CD4-positive, alpha-beta T cell (primary cell): ENCODE data around the gene OBSL1. TPM values are rescaled to one million over a fixed set of nuclear protein-coding genes. Genes with fewer than 3 reads are reported as not detected.

Experiments
- ATAC-seq: fragments of 200-7000 bp; cut with Tn5 transposase; one replicate; pipeline ENCODE4 v1.10.0; 2022; ENCODE audit warnings: mild to moderate bottlenecking; ENCODE audit not compliant: poor library complexity
- CTCF ChIA-PET: fragments of 350-600 bp; sonication (Branson Sonifier 250); formaldehyde crosslinking; loops from one replicate; lab custom pipeline; 2021; ENCODE audit warnings: antibody characterized with exemption, inconsistent platforms; lab: Charles Lee
- POLR2A ChIA-PET: fragments of 350-600 bp; sonication (Branson Sonifier 250); formaldehyde crosslinking; loops from one replicate; lab custom pipeline; 2021; ENCODE audit warnings: antibody characterized with exemption, inconsistent platforms; lab: Charles Lee
- DNase-seq, 14 experiments: peaks; one replicate each; pipeline ENCODE4 v3.0.0-alpha.2; 2013 to 2020; ENCODE audit warnings: mixed read lengths in 2 of 14
- H3K27ac ChIP-seq, 2 donors: one replicate each; pipeline versions ENCODE4 v1.5.1 to v1.7.0; 2013; ENCODE audit warnings: low read length in 2 of 2, low read depth in 1 of 2, mild to moderate bottlenecking in 1 of 2
- H3K27me3 ChIP-seq, 2 experiments: 1 replicate in 1 of 2; 2 replicates in 1 of 2; pipeline versions ENCODE4 v1.6.1 to v1.7.0; 2013; ENCODE audit warnings: low read length in 2 of 2, control low read depth in 1 of 2, mild to moderate bottlenecking in 1 of 2, moderate library complexity in 1 of 2; ENCODE audit not compliant: insufficient read depth in 2 of 2, control insufficient read depth in 1 of 2
- H3K36me3 ChIP-seq: one replicate; pipeline ENCODE4 v1.6.1; 2013; ENCODE audit warnings: low read length, control low read depth; ENCODE audit not compliant: insufficient read depth
- H3K4me1 ChIP-seq: one replicate; pipeline ENCODE4 v1.6.1; 2013; ENCODE audit warnings: low read length, control low read depth; ENCODE audit not compliant: insufficient read depth
- H3K4me3 ChIP-seq: one replicate; pipeline ENCODE4 v1.5.1; 2013; ENCODE audit warnings: mild to moderate bottlenecking, low read length, moderate library complexity
- H3K9me3 ChIP-seq, 2 experiments: 1 replicate in 1 of 2; 2 replicates in 1 of 2; pipeline versions ENCODE4 v1.6.1 to v1.7.0; 2013; ENCODE audit warnings: low read length in 2 of 2, mild to moderate bottlenecking in 2 of 2, control low read depth in 1 of 2, moderate library complexity in 1 of 2; ENCODE audit not compliant: control insufficient read depth in 1 of 2, insufficient read depth in 1 of 2
- H3K27ac Mint-ChIP-seq: one replicate; pipeline ENCODE4 v1.8.0; 2020; ENCODE audit warnings: mixed read lengths
- H3K27me3 Mint-ChIP-seq: one replicate; pipeline ENCODE4 v1.8.0; 2021; ENCODE audit warnings: mixed read lengths
- H3K36me3 Mint-ChIP-seq: one replicate; pipeline ENCODE4 v1.8.0; 2021; ENCODE audit warnings: low read depth, mixed read lengths
- H3K4me1 Mint-ChIP-seq: one replicate; pipeline ENCODE4 v1.8.0; 2021; ENCODE audit warnings: low read depth, mixed read lengths
- H3K4me3 Mint-ChIP-seq: one replicate; pipeline ENCODE4 v1.8.0; 2020; ENCODE audit warnings: mild to moderate bottlenecking, mixed read lengths
- H3K9me3 Mint-ChIP-seq: one replicate; pipeline ENCODE4 v1.8.0; 2020; ENCODE audit warnings: mixed read lengths
- intact Hi-C, 2 experiments: fragments of 100-400 bp; cut with DNase I in 1 of 2; cut with micrococcal nuclease in 1 of 2; formaldehyde crosslinking; loops; one replicate each; pipeline versions ENCODE4 v1.15.1 to v1.9.0; 2023 to 2025; cut with DNase I, micrococcal nuclease
- total RNA-seq, 174 experiments: library from RNA in 2 of 174; stranded (reverse) in 2 of 174; gene quantifications; one replicate each; pipeline ENCODE4 v1.2.3 and lab custom pipeline; 2021 to 2026
- TF ChIP-seq, protein P1 (sequence below): fragments of 200-600 bp; IDR thresholded peaks from one replicate; pipeline ENCODE4 v1.8.0; 2022; ENCODE audit warnings: antibody characterized with exemption, mild to moderate bottlenecking

The OBSL1 gene
- total RNA-seq, 2 experiments from 2014 or later = 0.31 to 0.49 TPM

GRCh38 chr2:219541611-219542180 is 29.6 kb downstream of the OBSL1 start:
- no peaks in the 10 kb centered on the region for H3K27me3 Mint-ChIP-seq
- Histone ChIP-seq H3K4me1 (peaks cover 32% of the 10 kb centered on the region), H3K27ac (no peak overlapping the region), H3K9me3 (no peaks in the 10 kb centered on the region), H3K36me3 (no peaks in the 10 kb centered on the region), H3K27me3 (no peaks in the 10 kb centered on the region), H3K4me3 (peak overlapping the region; percentile 56)
- no peaks in the 10 kb centered on the region for H3K9me3 Mint-ChIP-seq
- TF ChIP-seq, protein P1, sequence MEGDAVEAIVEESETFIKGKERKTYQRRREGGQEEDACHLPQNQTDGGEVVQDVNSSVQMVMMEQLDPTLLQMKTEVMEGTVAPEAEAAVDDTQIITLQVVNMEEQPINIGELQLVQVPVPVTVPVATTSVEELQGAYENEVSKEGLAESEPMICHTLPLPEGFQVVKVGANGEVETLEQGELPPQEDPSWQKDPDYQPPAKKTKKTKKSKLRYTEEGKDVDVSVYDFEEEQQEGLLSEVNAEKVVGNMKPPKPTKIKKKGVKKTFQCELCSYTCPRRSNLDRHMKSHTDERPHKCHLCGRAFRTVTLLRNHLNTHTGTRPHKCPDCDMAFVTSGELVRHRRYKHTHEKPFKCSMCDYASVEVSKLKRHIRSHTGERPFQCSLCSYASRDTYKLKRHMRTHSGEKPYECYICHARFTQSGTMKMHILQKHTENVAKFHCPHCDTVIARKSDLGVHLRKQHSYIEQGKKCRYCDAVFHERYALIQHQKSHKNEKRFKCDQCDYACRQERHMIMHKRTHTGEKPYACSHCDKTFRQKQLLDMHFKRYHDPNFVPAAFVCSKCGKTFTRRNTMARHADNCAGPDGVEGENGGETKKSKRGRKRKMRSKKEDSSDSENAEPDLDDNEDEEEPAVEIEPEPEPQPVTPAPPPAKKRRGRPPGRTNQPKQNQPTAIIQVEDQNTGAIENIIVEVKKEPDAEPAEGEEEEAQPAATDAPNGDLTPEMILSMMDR = peak; percentile 100
- H3K36me3 Mint-ChIP-seq = peaks cover 6% of the 10 kb centered on the region
- peak overlapping the region; percentile 86 for H3K4me3 Mint-ChIP-seq
- ATAC-seq (peak; percentile 51), DNase-seq (peak; percentile 73 to 93 (median 84))
- ChIA-PET POLR2A (interaction anchor here (0.6 to 0.7 kb wide), 2 partner anchors 19 to 1821 kb away, joined by 3 read pairs; no protein-coding TSS in a partner anchor), CTCF (interaction anchor here (0.7 to 4.5 kb wide), 10 partner anchors 10 to 138 kb away, joined by 3 to 27 read pairs (median 6); partner anchors contain the start of gene GMPPA)
- no peak overlapping the region for H3K27ac Mint-ChIP-seq
- peaks cover 22% of the 10 kb centered on the region for H3K4me1 Mint-ChIP-seq
- intact Hi-C loops = loop anchor here (1.0 to 10.0 kb wide), 11 partner anchors 11 to 977 kb away; partner anchors contain the start of genes CNOT9 (in 1 of the 2), DNPEP (in 1 of the 2), STK11IP (in 1 of the 2) and USP37 (in 1 of the 2)

DNA sequence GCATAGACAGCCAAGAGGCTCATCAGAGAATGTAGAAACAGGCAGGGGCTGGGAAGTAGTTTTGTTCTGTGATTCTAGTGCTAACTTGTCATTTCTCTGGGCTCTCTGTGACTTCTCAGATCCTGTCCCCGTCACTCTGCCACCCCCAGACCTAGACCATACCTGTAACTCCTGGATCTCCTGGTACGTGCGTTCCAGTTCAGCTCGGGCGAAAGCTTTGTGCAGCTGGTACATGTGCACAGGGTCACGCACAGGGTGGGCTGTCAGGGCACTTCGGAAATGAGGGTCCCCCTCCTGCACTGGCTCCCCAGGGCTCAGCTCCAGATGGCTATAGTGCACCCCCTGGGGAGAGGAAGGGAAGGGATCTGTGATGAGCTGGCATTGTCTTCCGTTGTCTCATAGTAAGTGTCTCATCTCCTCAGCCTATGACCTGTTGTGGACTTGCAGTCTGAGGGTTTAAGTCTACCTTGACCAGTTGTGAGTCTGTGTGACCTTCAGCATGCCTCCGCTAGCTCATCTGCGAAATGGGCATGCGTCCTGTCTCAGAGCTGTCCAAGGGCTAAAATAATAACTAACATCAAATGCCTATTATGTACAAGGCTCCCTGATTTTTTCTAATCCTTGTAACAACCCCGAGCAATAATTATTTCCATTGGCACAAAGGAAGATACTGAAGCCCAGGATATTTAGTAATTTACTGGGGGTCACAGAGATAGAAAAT is 30.4 kb downstream of the OBSL1 start:
- no peaks in the 10 kb centered on the region for H3K9me3 ChIP-seq
- intact Hi-C loops = loop anchor here (1.0 to 10.0 kb wide), 10 partner anchors 11 to 976 kb away; partner anchors contain the start of genes CNOT9 (in 1 of the 2), DNPEP (in 1 of the 2), USP37 (in 1 of the 2) and ZFAND2B (in 1 of the 2)
- H3K27me3 Mint-ChIP-seq = peaks cover 3% of the 10 kb centered on the region
- peaks cover 32% of the 10 kb centered on the region for H3K4me1 ChIP-seq
- no peak overlapping the region for H3K4me3 ChIP-seq
- H3K36me3 Mint-ChIP-seq = peaks cover 6% of the 10 kb centered on the region
- no peak for DNase-seq
- ChIA-PET CTCF (interaction anchor here (0.7 to 4.5 kb wide), 8 partner anchors 11 to 152 kb away, joined by 3 to 27 read pairs (median 3); no protein-coding TSS in a partner anchor), POLR2A (interaction anchor here (0.7 kb wide), 1 partner anchor 19 kb away, joined by 3 read pairs; no protein-coding TSS in a partner anchor)
- no peaks in the 10 kb centered on the region for H3K9me3 Mint-ChIP-seq
- H3K4me1 Mint-ChIP-seq = peaks cover 22% of the 10 kb centered on the region
- H3K36me3 ChIP-seq = no peaks in the 10 kb centered on the region
- H3K27ac ChIP-seq = no peak overlapping the region
- H3K27ac Mint-ChIP-seq = no peak overlapping the region
- peak overlapping the region; percentile 86 for H3K4me3 Mint-ChIP-seq
- TF ChIP-seq, protein P1 = no peak
- ATAC-seq = no peak
- H3K27me3 ChIP-seq = no peaks in the 10 kb centered on the region

- peaks cover 32% of the 10 kb centered on the region for H3K4me1 ChIP-seq
- Mint-ChIP-seq H3K4me1 (peaks cover 22% of the 10 kb centered on the region), H3K27me3 (peaks cover 9% of the 10 kb centered on the region), H3K9me3 (no peaks in the 10 kb centered on the region), H3K36me3 (peaks cover 6% of the 10 kb centered on the region), H3K27ac (no peak overlapping the region), H3K4me3 (peak overlapping the region; percentile 48)
- H3K27me3 ChIP-seq = no peaks in the 10 kb centered on the region
- intact Hi-C loops = loop anchor here in 1 of 2 experiments (2.0 to 10.0 kb wide), 7 partner anchors 21 to 975 kb away; partner anchors contain the start of genes CNOT9, DNPEP, USP37 and ZFAND2B
- ATAC-seq = no peak
- H3K9me3 ChIP-seq = no peaks in the 10 kb centered on the region
- ChIA-PET POLR2A (no interaction called here), CTCF (interaction anchor here (0.9 to 4.5 kb wide), 6 partner anchors 10 to 152 kb away, joined by 3 to 27 read pairs (median 3); no protein-coding TSS in a partner anchor)
- H3K36me3 ChIP-seq = no peaks in the 10 kb centered on the region
- TF ChIP-seq, protein P1 = no peak
- no peak overlapping the region for H3K27ac ChIP-seq
- no peak for DNase-seq
- H3K4me3 ChIP-seq = no peak overlapping the region
Observed at GRCh38 chr2:219539926-219540678, 31.2 kb downstream of the OBSL1 start.
